ENCODE measurements around the gene MTHFSD. TPM values are rescaled to one million over a fixed set of nuclear protein-coding genes. Genes with fewer than 3 reads are reported as not detected.

Gene MTHFSD
- total RNA-seq, 6 experiments from 2014 or later: 5.9 to 11.6 (median 9.0) TPM

DNA sequence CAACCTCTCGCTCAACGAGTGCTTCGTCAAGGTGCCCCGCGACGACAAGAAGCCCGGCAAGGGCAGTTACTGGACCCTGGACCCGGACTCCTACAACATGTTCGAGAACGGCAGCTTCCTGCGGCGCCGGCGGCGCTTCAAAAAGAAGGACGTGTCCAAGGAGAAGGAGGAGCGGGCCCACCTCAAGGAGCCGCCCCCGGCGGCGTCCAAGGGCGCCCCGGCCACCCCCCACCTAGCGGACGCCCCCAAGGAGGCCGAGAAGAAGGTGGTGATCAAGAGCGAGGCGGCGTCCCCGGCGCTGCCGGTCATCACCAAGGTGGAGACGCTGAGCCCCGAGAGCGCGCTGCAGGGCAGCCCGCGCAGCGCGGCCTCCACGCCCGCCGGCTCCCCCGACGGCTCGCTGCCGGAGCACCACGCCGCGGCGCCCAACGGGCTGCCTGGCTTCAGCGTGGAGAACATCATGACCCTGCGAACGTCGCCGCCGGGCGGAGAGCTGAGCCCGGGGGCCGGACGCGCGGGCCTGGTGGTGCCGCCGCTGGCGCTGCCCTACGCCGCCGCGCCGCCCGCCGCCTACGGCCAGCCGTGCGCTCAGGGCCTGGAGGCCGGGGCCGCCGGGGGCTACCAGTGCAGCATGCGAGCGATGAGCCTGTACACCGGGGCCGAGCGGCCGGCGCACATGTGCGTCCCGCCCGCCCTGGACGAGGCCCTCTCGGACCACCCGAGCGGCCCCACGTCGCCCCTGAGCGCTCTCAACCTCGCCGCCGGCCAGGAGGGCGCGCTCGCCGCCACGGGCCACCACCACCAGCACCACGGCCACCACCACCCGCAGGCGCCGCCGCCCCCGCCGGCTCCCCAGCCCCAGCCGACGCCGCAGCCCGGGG lies 12.9 kb upstream of the MTHFSD start:
- WGBS (ENCODE audit: insufficient coverage, low coverage, low lambda C conversion rate, missing lambda C conversion rate): 10% methylated on average over 12 of the region's 116 CpGs
- intact Hi-C loops (cut with DNase I): loop anchor here in 1 of 2 donors (5.0 kb wide), 1 partner anchor 704 kb away; no protein-coding TSS in a partner anchor
- peaks cover 0 to 29% of the 10 kb centered on the region in 2 donors for H3K27me3 ChIP-seq

DNA sequence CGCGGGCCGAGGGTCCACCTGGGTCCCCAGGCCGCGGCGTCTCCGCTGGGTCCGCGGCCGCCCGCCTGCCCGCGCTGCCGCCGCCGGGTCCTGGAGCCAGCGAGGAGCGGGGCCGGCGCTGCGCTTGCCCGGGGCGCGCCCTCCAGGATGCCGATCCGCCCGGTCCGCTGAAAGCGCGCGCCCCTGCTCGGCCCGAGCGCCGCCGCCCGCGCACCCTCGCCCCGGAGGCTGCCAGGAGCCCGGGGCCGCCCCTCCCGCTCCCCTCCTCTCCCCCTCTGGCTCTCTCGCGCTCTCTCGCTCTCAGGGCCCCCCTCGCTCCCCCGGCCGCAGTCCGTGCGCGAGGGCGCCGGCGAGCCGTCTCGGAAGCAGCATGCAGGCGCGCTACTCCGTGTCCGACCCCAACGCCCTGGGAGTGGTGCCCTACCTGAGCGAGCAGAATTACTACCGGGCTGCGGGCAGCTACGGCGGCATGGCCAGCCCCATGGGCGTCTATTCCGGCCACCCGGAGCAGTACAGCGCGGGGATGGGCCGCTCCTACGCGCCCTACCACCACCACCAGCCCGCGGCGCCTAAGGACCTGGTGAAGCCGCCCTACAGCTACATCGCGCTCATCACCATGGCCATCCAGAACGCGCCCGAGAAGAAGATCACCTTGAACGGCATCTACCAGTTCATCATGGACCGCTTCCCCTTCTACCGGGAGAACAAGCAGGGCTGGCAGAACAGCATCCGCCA lies 12.1 kb upstream of the MTHFSD start:
- Histone ChIP-seq H3K4me3 (peak overlapping the region in 1 of 3 donors; percentile 5), H3K9me3 (no peaks in the 10 kb centered on the region), H3K27me3 (peaks cover 0 to 29% of the 10 kb centered on the region in 2 donors), H3K4me1 (peaks cover 0 to 10% (median 0%) of the 10 kb centered on the region in 4 donors), H3K27ac (no peak overlapping the region), H3K36me3 (no peaks in the 10 kb centered on the region)
- no peak for ATAC-seq
- TF ChIP-seq POLR2A (IDR thresholded peaks at IDR 0.05): no peak
- TF ChIP-seq, protein P1, sequence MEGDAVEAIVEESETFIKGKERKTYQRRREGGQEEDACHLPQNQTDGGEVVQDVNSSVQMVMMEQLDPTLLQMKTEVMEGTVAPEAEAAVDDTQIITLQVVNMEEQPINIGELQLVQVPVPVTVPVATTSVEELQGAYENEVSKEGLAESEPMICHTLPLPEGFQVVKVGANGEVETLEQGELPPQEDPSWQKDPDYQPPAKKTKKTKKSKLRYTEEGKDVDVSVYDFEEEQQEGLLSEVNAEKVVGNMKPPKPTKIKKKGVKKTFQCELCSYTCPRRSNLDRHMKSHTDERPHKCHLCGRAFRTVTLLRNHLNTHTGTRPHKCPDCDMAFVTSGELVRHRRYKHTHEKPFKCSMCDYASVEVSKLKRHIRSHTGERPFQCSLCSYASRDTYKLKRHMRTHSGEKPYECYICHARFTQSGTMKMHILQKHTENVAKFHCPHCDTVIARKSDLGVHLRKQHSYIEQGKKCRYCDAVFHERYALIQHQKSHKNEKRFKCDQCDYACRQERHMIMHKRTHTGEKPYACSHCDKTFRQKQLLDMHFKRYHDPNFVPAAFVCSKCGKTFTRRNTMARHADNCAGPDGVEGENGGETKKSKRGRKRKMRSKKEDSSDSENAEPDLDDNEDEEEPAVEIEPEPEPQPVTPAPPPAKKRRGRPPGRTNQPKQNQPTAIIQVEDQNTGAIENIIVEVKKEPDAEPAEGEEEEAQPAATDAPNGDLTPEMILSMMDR (IDR thresholded peaks at IDR 0.05): no peak
- WGBS (ENCODE audit: insufficient coverage, low coverage, low lambda C conversion rate, missing lambda C conversion rate): 0% methylated on average over 7 of the region's 88 CpGs
- no peak for DNase-seq
- intact Hi-C loops (cut with DNase I): loop anchor here in 1 of 2 donors (5.0 kb wide), 1 partner anchor 705 kb away; no protein-coding TSS in a partner anchor

More for the DNA sequence above, 12.9 kb upstream of the MTHFSD start:
- DNase-seq (no peak), ATAC-seq (no peak)
- Histone ChIP-seq H3K4me1 (peaks cover 0 to 10% (median 0%) of the 10 kb centered on the region in 4 donors), H3K36me3 (no peaks in the 10 kb centered on the region), H3K4me3 (no peak overlapping the region), H3K27ac (no peak overlapping the region), H3K9me3 (no peaks in the 10 kb centered on the region)
- TF ChIP-seq, protein P1 (IDR thresholded peaks at IDR 0.05): no peak
- TF ChIP-seq POLR2A (IDR thresholded peaks at IDR 0.05): no peak

DNA sequence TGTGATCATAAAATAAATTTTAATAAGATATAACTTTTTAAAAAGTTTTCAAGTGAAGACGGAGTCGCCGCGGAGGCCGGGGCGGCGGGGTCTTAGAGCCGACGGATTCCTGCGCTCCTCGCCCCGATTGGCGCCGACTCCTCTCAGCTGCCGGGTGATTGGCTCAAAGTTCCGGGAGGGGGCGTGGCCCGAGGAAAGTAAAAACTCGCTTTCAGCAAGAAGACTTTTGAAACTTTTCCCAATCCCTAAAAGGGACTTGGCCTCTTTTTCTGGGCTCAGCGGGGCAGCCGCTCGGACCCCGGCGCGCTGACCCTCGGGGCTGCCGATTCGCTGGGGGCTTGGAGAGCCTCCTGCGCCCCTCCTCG lies 11.5 kb upstream of the MTHFSD start, which contains the start of gene FOXC2:
FOXC2 (plus strand) TSS at position 229 of the 365 bp plus-strand sequence. CDS start 507 bp downstream, outside the sequence.
- intact Hi-C loops (cut with DNase I): loop anchor here in 1 of 2 donors (5.0 kb wide), 1 partner anchor 706 kb away; no protein-coding TSS in a partner anchor
- no peaks in the 10 kb centered on the region for H3K36me3 ChIP-seq
- TF ChIP-seq POLR2A (IDR thresholded peaks at IDR 0.05): no peak
- TF ChIP-seq, protein P1 (IDR thresholded peaks at IDR 0.05): no peak
- peak within 1 kb of the TSS in 1 of 3 donors; percentile 5 for H3K4me3 ChIP-seq
- H3K27me3 ChIP-seq: peaks cover 0 to 28% of the 10 kb centered on the region in 2 donors
- peaks cover 0 to 10% (median 0%) of the 10 kb centered on the region in 4 donors for H3K4me1 ChIP-seq
- DNase-seq (peak in 1 of 3 donors; percentile 53), ATAC-seq (no peak)
- H3K9me3 ChIP-seq: no peaks in the 10 kb centered on the region
- no peak within 1 kb of the TSS for H3K27ac ChIP-seq
- 0% methylated on average over 11 of the region's 30 CpGs for WGBS (ENCODE audit: insufficient coverage, low coverage, low lambda C conversion rate, missing lambda C conversion rate)

DNA sequence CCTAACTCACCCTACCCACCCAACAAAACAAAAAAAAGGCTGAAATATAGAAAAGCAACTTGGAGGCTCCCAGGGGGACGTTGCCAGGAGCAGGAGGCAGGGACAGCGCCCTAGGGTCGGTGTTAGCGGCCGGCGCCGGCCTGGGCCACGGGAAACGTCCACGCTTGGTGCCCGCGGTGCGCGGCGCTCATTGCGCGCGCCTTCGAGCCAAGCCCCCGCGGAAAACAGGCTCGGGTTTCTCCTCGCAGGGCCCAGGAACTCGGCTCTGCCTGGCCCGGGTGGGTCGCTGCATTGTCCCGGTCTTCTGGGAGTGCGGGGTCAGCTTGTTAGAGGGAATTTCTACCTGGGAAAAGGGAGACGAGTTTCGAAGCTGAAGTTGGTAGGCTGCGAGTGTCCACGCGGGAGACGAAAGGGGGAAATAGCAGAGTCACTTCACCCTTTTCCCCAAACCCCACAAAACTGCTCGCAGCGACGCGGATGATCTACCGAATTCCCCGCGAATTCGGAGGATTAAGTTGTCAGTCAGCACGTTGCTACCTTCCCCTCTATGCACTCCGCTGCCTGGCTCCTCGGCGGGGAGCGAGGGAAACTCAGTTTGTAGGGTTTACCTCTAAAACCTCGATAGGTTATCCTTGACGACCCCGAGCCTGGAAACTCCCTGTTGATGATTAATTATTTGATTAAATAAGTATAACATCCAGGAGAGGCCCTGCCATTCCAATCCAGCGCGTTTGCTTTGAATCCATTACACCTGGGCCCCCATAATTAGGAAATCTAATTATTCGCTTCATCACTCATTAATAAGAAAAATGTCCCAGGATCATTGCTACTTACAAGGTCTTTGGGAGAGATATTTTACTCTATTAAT lies 10.8 kb upstream of the MTHFSD start:
- H3K9me3 ChIP-seq: no peaks in the 10 kb centered on the region
- no peak overlapping the region for H3K4me3 ChIP-seq
- H3K27ac ChIP-seq: no peak overlapping the region
- WGBS (ENCODE audit: insufficient coverage, low coverage, low lambda C conversion rate, missing lambda C conversion rate): 10% methylated on average over 41 of the region's 53 CpGs
- peaks cover 0 to 10% (median 0%) of the 10 kb centered on the region in 4 donors for H3K4me1 ChIP-seq
- no peaks in the 10 kb centered on the region for H3K36me3 ChIP-seq
- H3K27me3 ChIP-seq: peaks cover 0 to 21% of the 10 kb centered on the region in 2 donors
- DNase-seq (no peak), ATAC-seq (no peak)
- intact Hi-C loops (cut with DNase I): loop anchor here in 1 of 2 donors (5.0 kb wide), 1 partner anchor 706 kb away; no protein-coding TSS in a partner anchor
- TF ChIP-seq, protein P1 (IDR thresholded peaks at IDR 0.05): no peak
- no peak for TF ChIP-seq POLR2A (IDR thresholded peaks at IDR 0.05)

Measured in right lobe of liver (tissue), 6 donors.